Middle frontal gyrus (tissue), 1 donor: Measurements from ENCODE around the gene PRMT2.
A peak's percentile ranks its signal among the peaks of the same experiment; 100 is the strongest.
"Not testable (repeated sequence)": the region's sequence is repeated elsewhere in the genome, so short reads cannot be mapped to it uniquely, and the experiment has no call there.

Experiments
- DNase-seq: peaks from one replicate; pipeline ENCODE4 v3.0.0-alpha.2; 2015; ENCODE audit warnings: low spot score; ENCODE audit errors: extremely low spot score

The PRMT2 gene

GRCh38 chr21:46617267-46618051, 18.0 kb upstream of the PRMT2 start:
- DNase-seq: no peak

- DNase-seq: no peak
These were observed 16.6 kb upstream of the PRMT2 start for GRCh38 chr21:46618738-46619379.

- DNase-seq: no peak
These were observed 15.6 kb upstream of the PRMT2 start for GRCh38 chr21:46619846-46620245.

GRCh38 chr21:46620846-46621245, 14.6 kb upstream of the PRMT2 start:
- no peak for DNase-seq

GRCh38 chr21:46621457-46622182, 13.9 kb upstream of the PRMT2 start:
- peak; percentile 81 for DNase-seq

- DNase-seq: peak; percentile 74
These were observed 13.2 kb upstream of the PRMT2 start for GRCh38 chr21:46622226-46622625.

GRCh38 chr21:46624050-46624449, 11.4 kb upstream of the PRMT2 start:
- DNase-seq: no peak

- no peak for DNase-seq
These were observed 9.7 kb upstream of the PRMT2 start for GRCh38 chr21:46625759-46626158.

- no peak for DNase-seq
These were observed 8.9 kb upstream of the PRMT2 start for GRCh38 chr21:46626536-46626935.

- no peak for DNase-seq
These were observed 8.4 kb upstream of the PRMT2 start for GRCh38 chr21:46626975-46627501.

GRCh38 chr21:46627726-46628125, 7.7 kb upstream of the PRMT2 start:
- DNase-seq: no peak

GRCh38 chr21:46628868-46629267, 6.6 kb upstream of the PRMT2 start:
- no peak for DNase-seq

- DNase-seq: not testable (repeated sequence)
These were observed 4.6 kb upstream of the PRMT2 start for GRCh38 chr21:46630915-46631314.

GRCh38 chr21:46633566-46633965, 1.9 kb upstream of the PRMT2 start:
- DNase-seq: no peak

- no peak for DNase-seq
These were observed 1.0 kb upstream of the PRMT2 start for GRCh38 chr21:46634427-46634826.

- DNase-seq: peak; percentile 51
These were observed 529 bp upstream of the PRMT2 start for GRCh38 chr21:46634966-46635323.

- no peak for DNase-seq
These were observed 673 bp downstream of the PRMT2 start for GRCh38 chr21:46636181-46636512.

- DNase-seq: no peak
These were observed 1.2 kb downstream of the PRMT2 start for GRCh38 chr21:46636550-46637285.

- DNase-seq: no peak
These were observed 2.7 kb downstream of the PRMT2 start for GRCh38 chr21:46637952-46638746.

GRCh38 chr21:46639489-46640386, 4.3 kb downstream of the PRMT2 start:
- DNase-seq: no peak
